ENCODE data around the gene FNDC5. TPM values are rescaled to one million over a fixed set of nuclear protein-coding genes. Genes with fewer than 3 reads are reported as not detected.

FNDC5 gene
- total and polyA plus RNA-seq, 9 of the 15 experiments (the other 6 are each of a cell fraction or from before 2014, with no cell fraction given) = 0.06 to 2.1 (median 0.22) TPM

DNA sequence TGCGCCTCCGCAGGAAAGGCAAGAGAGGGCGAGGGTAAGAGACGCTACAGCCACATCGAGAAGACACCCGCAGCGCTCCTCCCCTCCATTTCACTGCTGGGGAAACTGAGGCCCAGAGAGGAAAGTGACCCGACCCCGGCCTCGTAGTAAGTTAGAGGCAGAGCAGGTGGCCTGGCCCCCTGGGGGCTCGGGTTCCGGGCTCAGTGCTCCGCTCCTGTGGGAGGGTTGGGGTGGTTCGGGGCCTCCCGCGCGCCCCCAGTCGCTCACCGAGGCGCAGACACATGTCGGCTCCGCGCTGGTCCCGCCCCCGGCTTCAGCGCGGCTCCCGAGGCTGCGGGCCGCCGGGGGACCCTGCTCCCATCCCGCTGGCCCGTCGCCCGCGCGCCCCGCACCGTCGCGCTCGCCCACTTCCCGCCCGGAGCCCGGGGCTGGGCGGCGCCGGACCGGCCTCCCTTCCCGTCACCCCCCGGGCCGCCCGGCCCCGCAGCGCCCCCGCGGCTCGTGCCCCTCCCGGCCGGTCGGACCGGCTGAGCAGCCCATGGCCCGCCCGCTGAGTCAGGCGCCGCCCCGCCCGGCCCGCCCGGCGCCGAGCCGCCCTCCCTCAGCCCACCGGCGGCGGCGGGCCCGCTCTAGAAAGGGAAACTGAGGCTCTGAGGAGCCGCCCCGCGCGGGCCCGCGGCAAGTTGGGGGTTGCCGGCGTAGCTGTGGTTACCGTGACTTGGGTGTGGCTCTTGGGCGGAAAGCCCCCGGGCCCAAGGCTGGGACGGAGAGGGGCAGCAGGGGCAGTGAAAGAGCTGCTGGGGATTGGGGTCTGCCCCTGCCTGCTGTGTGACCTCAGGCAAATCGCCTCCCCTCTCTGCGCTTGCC lies 30.5 kb upstream of the FNDC5 start, which contains the start of gene TMEM54 (continued):
- TF ChIP-seq, protein P1, sequence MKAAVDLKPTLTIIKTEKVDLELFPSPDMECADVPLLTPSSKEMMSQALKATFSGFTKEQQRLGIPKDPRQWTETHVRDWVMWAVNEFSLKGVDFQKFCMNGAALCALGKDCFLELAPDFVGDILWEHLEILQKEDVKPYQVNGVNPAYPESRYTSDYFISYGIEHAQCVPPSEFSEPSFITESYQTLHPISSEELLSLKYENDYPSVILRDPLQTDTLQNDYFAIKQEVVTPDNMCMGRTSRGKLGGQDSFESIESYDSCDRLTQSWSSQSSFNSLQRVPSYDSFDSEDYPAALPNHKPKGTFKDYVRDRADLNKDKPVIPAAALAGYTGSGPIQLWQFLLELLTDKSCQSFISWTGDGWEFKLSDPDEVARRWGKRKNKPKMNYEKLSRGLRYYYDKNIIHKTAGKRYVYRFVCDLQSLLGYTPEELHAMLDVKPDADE (conservative IDR thresholded peaks at IDR 0.05; ENCODE audit: control insufficient read depth, low read depth, low read length) = 0 out of 2 replicates have a peak, but pooled peaks have one; percentile 10
- TF ChIP-seq HNRNPK (IDR thresholded peaks at IDR 0.05; ENCODE audit: low read depth, low read length, poor library complexity, severe bottlenecking) (no peak), PTBP1 (IDR thresholded peaks at IDR 0.05; ENCODE audit: low read depth, low read length) (no peak), YY1 (IDR thresholded peaks at IDR 0.05; ENCODE audit: borderline replicate concordance in 1 of 3, control insufficient read depth in 1 of 3, extremely low read depth in 1 of 3, insufficient read depth in 3 of 3, insufficient read length in 1 of 3, insufficient replicate concordance in 2 of 3, low read depth in 1 of 3, low read length in 2 of 3) (peak in 1 of 3 experiments; percentile 11), PCBP1 (IDR thresholded peaks at IDR 0.05; ENCODE audit: low read depth, low read length, poor library complexity, severe bottlenecking) (no peak), ZNF668 (CRISPR knock-in tag; IDR thresholded peaks at IDR 0.05) (no peak), NR3C1 (CRISPR knock-in tag; IDR thresholded peaks at IDR 0.05) (no peak), CTBP1 (IDR thresholded peaks at IDR 0.05; ENCODE audit: borderline replicate concordance) (0 out of 2 replicates have a peak, but pooled peaks have one; percentile 5)
- TF ChIP-seq, protein P2, sequence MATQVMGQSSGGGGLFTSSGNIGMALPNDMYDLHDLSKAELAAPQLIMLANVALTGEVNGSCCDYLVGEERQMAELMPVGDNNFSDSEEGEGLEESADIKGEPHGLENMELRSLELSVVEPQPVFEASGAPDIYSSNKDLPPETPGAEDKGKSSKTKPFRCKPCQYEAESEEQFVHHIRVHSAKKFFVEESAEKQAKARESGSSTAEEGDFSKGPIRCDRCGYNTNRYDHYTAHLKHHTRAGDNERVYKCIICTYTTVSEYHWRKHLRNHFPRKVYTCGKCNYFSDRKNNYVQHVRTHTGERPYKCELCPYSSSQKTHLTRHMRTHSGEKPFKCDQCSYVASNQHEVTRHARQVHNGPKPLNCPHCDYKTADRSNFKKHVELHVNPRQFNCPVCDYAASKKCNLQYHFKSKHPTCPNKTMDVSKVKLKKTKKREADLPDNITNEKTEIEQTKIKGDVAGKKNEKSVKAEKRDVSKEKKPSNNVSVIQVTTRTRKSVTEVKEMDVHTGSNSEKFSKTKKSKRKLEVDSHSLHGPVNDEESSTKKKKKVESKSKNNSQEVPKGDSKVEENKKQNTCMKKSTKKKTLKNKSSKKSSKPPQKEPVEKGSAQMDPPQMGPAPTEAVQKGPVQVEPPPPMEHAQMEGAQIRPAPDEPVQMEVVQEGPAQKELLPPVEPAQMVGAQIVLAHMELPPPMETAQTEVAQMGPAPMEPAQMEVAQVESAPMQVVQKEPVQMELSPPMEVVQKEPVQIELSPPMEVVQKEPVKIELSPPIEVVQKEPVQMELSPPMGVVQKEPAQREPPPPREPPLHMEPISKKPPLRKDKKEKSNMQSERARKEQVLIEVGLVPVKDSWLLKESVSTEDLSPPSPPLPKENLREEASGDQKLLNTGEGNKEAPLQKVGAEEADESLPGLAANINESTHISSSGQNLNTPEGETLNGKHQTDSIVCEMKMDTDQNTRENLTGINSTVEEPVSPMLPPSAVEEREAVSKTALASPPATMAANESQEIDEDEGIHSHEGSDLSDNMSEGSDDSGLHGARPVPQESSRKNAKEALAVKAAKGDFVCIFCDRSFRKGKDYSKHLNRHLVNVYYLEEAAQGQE (IDR thresholded peaks at IDR 0.05; ENCODE audit: borderline replicate concordance) = no peak
- TF ChIP-seq, protein P2 (CRISPR knock-in tag; IDR thresholded peaks at IDR 0.05; ENCODE audit: low read depth) = 0 out of 2 replicates have a peak, but pooled peaks have one; percentile 48
- TF ChIP-seq, protein P3, sequence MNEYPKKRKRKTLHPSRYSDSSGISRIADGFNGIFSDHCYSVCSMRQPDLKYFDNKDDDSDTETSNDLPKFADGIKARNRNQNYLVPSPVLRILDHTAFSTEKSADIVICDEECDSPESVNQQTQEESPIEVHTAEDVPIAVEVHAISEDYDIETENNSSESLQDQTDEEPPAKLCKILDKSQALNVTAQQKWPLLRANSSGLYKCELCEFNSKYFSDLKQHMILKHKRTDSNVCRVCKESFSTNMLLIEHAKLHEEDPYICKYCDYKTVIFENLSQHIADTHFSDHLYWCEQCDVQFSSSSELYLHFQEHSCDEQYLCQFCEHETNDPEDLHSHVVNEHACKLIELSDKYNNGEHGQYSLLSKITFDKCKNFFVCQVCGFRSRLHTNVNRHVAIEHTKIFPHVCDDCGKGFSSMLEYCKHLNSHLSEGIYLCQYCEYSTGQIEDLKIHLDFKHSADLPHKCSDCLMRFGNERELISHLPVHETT (CRISPR knock-in tag; conservative IDR thresholded peaks at IDR 0.05 in 1 of 2, IDR thresholded peaks at IDR 0.05 in 1 of 2) = peak in 1 of 2 experiments; percentile 84; a peak in 1 of 4 replicates
- TF ChIP-seq, protein P4, sequence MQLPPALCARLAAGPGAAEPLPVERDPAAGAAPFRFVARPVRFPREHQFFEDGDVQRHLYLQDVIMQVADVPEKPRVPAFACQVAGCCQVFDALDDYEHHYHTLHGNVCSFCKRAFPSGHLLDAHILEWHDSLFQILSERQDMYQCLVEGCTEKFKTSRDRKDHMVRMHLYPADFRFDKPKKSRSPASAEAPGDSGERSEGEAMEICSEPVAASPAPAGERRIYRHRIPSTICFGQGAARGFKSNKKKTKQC (CRISPR knock-in tag; IDR thresholded peaks at IDR 0.05) = 0 out of 2 replicates have a peak, but pooled peaks have one; percentile 20

All from K562 (cell line).